ENCODE data around the gene ANXA2R. TPM values are rescaled to one million over a fixed set of nuclear protein-coding genes. Genes with fewer than 3 reads are reported as not detected.

Gene ANXA2R
- total and polyA plus RNA-seq, 9 of the 15 experiments (the other 6 are each of a cell fraction or from before 2014, with no cell fraction given) = 2.1 to 4.8 (median 3.4) TPM

- peak; percentile 74 for TF ChIP-seq DMBX1 (CRISPR knock-in tag; IDR thresholded peaks at IDR 0.05; ENCODE audit: borderline replicate concordance)
- peak; percentile 94 for TF ChIP-seq HMGXB4 (CRISPR knock-in tag; IDR thresholded peaks at IDR 0.05)
- no peak for TF ChIP-seq EWSR1 (IDR thresholded peaks at IDR 0.05; ENCODE audit: borderline replicate concordance, low read depth, partially characterized antibody)
- peak; percentile 33; the same call in 1 of the 2 replicates for TF ChIP-seq STAT5A (IDR thresholded peaks at IDR 0.05; ENCODE audit: borderline replicate concordance, low read length)
- peak; percentile 77 for TF ChIP-seq ZNF668 (CRISPR knock-in tag; IDR thresholded peaks at IDR 0.05)
- TF ChIP-seq CHD1 (IDR thresholded peaks at IDR 0.05; ENCODE audit: low read length) = no peak
- no peak for TF ChIP-seq ZNF140 (CRISPR knock-in tag; IDR thresholded peaks at IDR 0.05)
- no peak for TF ChIP-seq OTX1 (CRISPR knock-in tag; IDR thresholded peaks at IDR 0.05)
- TF ChIP-seq TARDBP (IDR thresholded peaks at IDR 0.05) = no peak; the same call in 1 of the 2 replicates
- no peak for TF ChIP-seq TRIM25 (IDR thresholded peaks at IDR 0.05; ENCODE audit: borderline replicate concordance)
- peak; percentile 59 for TF ChIP-seq HMGN3 (IDR thresholded peaks at IDR 0.05; ENCODE audit: borderline replicate concordance, extremely low read depth, insufficient read length, low read depth, low read length)
- peak; percentile 80 for TF ChIP-seq CREM (IDR thresholded peaks at IDR 0.05; ENCODE audit: low read depth)
- peak; percentile 75 for TF ChIP-seq TBP (optimal IDR thresholded peaks at IDR 0.05; ENCODE audit: low read depth, low read length)
- no peak for TF ChIP-seq CEBPZ (IDR thresholded peaks at IDR 0.05; ENCODE audit: borderline replicate concordance, low read depth, low read length)
- peak; percentile 85; the same call in 1 of the 2 replicates for TF ChIP-seq CC2D1A (IDR thresholded peaks at IDR 0.05)
- no peak for TF ChIP-seq POLR2B (IDR thresholded peaks at IDR 0.05; ENCODE audit: low read depth, partially characterized antibody)
- TF ChIP-seq HNRNPL (IDR thresholded peaks at IDR 0.05; ENCODE audit: low read depth, low read length) = peak; percentile 77; the same call in 1 of the 2 replicates
- TF ChIP-seq ZNF583 (CRISPR knock-in tag; IDR thresholded peaks at IDR 0.05) = 0 out of 2 replicates have a peak, but pooled peaks have one; percentile 63
- 0 out of 2 replicates have a peak, but pooled peaks have one; percentile 2 for TF ChIP-seq GABPA (tag; conservative IDR thresholded peaks at IDR 0.05; ENCODE audit: low read depth)
- TF ChIP-seq MXD1 (CRISPR knock-in tag; IDR thresholded peaks at IDR 0.05; ENCODE audit: borderline replicate concordance, poor library complexity, severe bottlenecking) = no peak
- TF ChIP-seq ZNF354B (CRISPR knock-in tag; IDR thresholded peaks at IDR 0.05) = no peak
These were observed 2.7 kb upstream of the ANXA2R start (continued) for GRCh38 chr5:43042626-43043399.

Measured in K562 (cell line).